K562 (cell line): ENCODE results near the gene MFSD6. TPM values are rescaled to one million over a fixed set of nuclear protein-coding genes. Genes with fewer than 3 reads are reported as not detected.
A peak's percentile ranks its signal among the peaks of the same experiment; 100 is the strongest.

Experiments
- ATAC-seq: fragments of 200-7000 bp; cut with Tn5 transposase; 3 replicates; pipeline ENCODE4 v1.9.1; 2020; ENCODE audit warnings: moderate library complexity
- BruUV-seq: library from RNA; stranded (reverse); fragments of 400-500 nt; replicated peaks from 2 replicates; lab custom pipeline; 2021; lab: Mats Ljungman, UMichigan
- CTCF ChIA-PET: fragments of 300-600 bp; formaldehyde crosslinking; extraction: SDS; loops from one replicate; lab custom pipeline; 2021; ENCODE audit warnings: low intra/inter-chr PET ratio; lab: Yijun Ruan, JAX
- POLR2A ChIA-PET: fragments of 300-600, 350-650 bp; sonication (Branson Sonifier 250); formaldehyde crosslinking; extraction: SDS; loops from one replicate; lab custom pipeline; 2021; ENCODE audit warnings: antibody characterized with exemption, inconsistent platforms; lab: Yijun Ruan, JAX
- DNase-seq, 4 experiments: peaks; one replicate each; pipeline versions ENCODE4 v3.0.0 to v3.0.0-alpha.2; 2011 to 2018; ENCODE audit warnings: low spot score in 3 of 4, mixed read lengths in 3 of 4; ENCODE audit errors: extremely low read depth in 1 of 4
- FAIRE-seq: peaks from 2 replicates; lab custom pipeline; 2011; peaks lifted over from hg19 to GRCh38; lab: Jason Lieb, UNC
- H2AFZ ChIP-seq: 2 replicates; pipeline ENCODE4 v1.6.0; 2011; ENCODE audit warnings: low read depth, low read length, control low read depth, inconsistent platforms
- H3K27ac ChIP-seq: fragments of 200-600 bp; 3 replicates; pipeline ENCODE4 v1.8.0; 2011; ENCODE audit warnings: low read depth, mild to moderate bottlenecking, control low read depth, inconsistent platforms, low read length, moderate library complexity, mixed read lengths; ENCODE audit errors: extremely low read depth
- H3K27me3 ChIP-seq, 2 experiments: fragments of 300-600 bp in 1 of 2; 2 replicates in 1 of 2; 3 replicates in 1 of 2; pipeline versions ENCODE4 v1.6.0 to v1.8.0; 2011; ENCODE audit warnings: inconsistent platforms in 2 of 2, low read length in 2 of 2, mild to moderate bottlenecking in 1 of 2, mixed read lengths in 1 of 2, moderate library complexity in 1 of 2; ENCODE audit not compliant: control insufficient read depth in 2 of 2, insufficient read depth in 2 of 2
- H3K36me3 ChIP-seq: fragments of 300-600 bp; 3 replicates; pipeline ENCODE4 v1.8.0; 2011; ENCODE audit warnings: mild to moderate bottlenecking, low read length, inconsistent platforms; ENCODE audit not compliant: control insufficient read depth, insufficient read depth
- H3K4me1 ChIP-seq, 2 experiments: fragments of 200-600 bp in 1 of 2; replicated peaks in 1 of 2; 2 replicates in 1 of 2; 3 replicates in 1 of 2; pipeline versions ENCODE4 v1.5.1 to v1.8.0; 2011; ENCODE audit warnings: inconsistent platforms in 2 of 2, low read length in 2 of 2, mild to moderate bottlenecking in 1 of 2, mixed read lengths in 1 of 2, moderate library complexity in 1 of 2; ENCODE audit not compliant: control insufficient read depth in 2 of 2, insufficient read depth in 2 of 2
- H3K4me2 ChIP-seq: 2 replicates; pipeline ENCODE4 v1.6.1; 2011; ENCODE audit warnings: low read length, control low read depth, inconsistent platforms, mixed read lengths; ENCODE audit not compliant: insufficient read depth
- H3K4me3 ChIP-seq: fragments of 200-600 bp; sonication (generic), shearing (Covaris generic); 2 replicates; pipeline ENCODE4 v1.5.1; 2016; ENCODE audit warnings: control low read depth, inconsistent platforms
- H3K79me2 ChIP-seq: fragments of 200-600 bp; 3 replicates; pipeline ENCODE4 v1.8.0; 2011; ENCODE audit warnings: low read length, inconsistent platforms; ENCODE audit not compliant: control insufficient read depth, insufficient read depth
- H3K9ac ChIP-seq, 2 experiments: 2 replicates each; pipeline versions ENCODE4 v1.6.0 to v1.6.1; 2011; ENCODE audit warnings: low read depth in 2 of 2, low read length in 2 of 2, control low read depth in 1 of 2, inconsistent platforms in 1 of 2, mild to moderate bottlenecking in 1 of 2, mixed read lengths in 1 of 2; ENCODE audit not compliant: insufficient read depth in 1 of 2
- H3K9me1 ChIP-seq: one replicate; pipeline ENCODE4 v1.6.0; 2011; ENCODE audit warnings: inconsistent platforms, mild to moderate bottlenecking, low read length, moderate library complexity; ENCODE audit not compliant: control insufficient read depth, insufficient read depth
- H3K9me3 ChIP-seq: replicated peaks from 2 replicates; pipeline ENCODE4 v1.5.1; 2011; ENCODE audit warnings: low read depth, low read length, inconsistent platforms; ENCODE audit not compliant: control insufficient read depth, insufficient read depth
- H4K20me1 ChIP-seq: replicated peaks from 2 replicates; pipeline ENCODE4 v1.6.1; 2011; ENCODE audit warnings: low read length, inconsistent platforms, mixed read lengths; ENCODE audit not compliant: control insufficient read depth, insufficient read depth
- C11orf30 ChIP-seq: fragments of 450-650 bp; IDR thresholded peaks from 2 replicates; pipeline ENCODE4 v1.6.1; 2016; ENCODE audit warnings: low read depth, mild to moderate bottlenecking
- POU5F1 ChIP-seq: fragments of 150-350 bp; IDR thresholded peaks from 2 replicates; pipeline ENCODE4 v1.6.1; 2014; ENCODE audit warnings: borderline replicate concordance, low read length, low read depth, mild to moderate bottlenecking; ENCODE audit not compliant: partially characterized antibody
- RAD21 ChIP-seq, 2 experiments: fragments of 250-450 bp in 1 of 2; fragments of 450-650 bp in 1 of 2; sonication (Bioruptor Pico) in 1 of 2; formaldehyde crosslinking in 1 of 2; IDR thresholded peaks in 1 of 2; conservative IDR thresholded peaks in 1 of 2; 2 replicates each; pipeline versions ENCODE4 v1.4.0 to v1.8.0; 2020 to 2022; ENCODE audit warnings: mild to moderate bottlenecking in 2 of 2, moderate library complexity in 1 of 2
- WGBS: fragments of 100-300 bp; shearing (Covaris generic); methylation state at CpG from one replicate; pipeline ENCODE4 v1.1.6; 2016; ENCODE audit warnings: low coverage, mixed read lengths; ENCODE audit not compliant: insufficient coverage; ENCODE audit errors: missing lambda C conversion rate; 5-methylcytosine and 5-hydroxymethylcytosine counted together
- in situ Hi-C: fragments of 300-500 bp; cut with MboI; formaldehyde crosslinking; loops from 4 replicates; pipeline ENCODE4 v1.15.0; 2018; ENCODE audit warnings: inconsistent platforms, mixed read lengths
- intact Hi-C: fragments of 100-400 bp; cut with micrococcal nuclease; formaldehyde crosslinking; loops from 2 replicates; pipeline ENCODE4 v1.14.2; 2022
- polyA plus RNA-seq, 8 experiments: library from polyadenylated mRNA; depleted of rRNA in 4 of 8; stranded (reverse) in 5 of 8; unstranded in 3 of 8; fragments of >200 nt; fragmentation: Nextera tagmentation in 2 of 8; fragmentation: Illumina TruSeq in 1 of 8; extraction: Ambion mirVana in 2 of 8; extraction: Trizol in 1 of 8; gene quantifications; 2 replicates each; pipeline versions ENCODE4 v1.2.1 to v1.2.3, GENCODE V29; 2011 to 2014; ENCODE audit warnings: inconsistent platforms in 1 of 8, missing spikeins in 1 of 8
- total RNA-seq, 7 experiments: library from RNA; depleted of rRNA in 6 of 7; stranded (reverse); fragments of >200 nt in 6 of 7; fragmentation: Illumina TruSeq in 2 of 7; extraction: Trizol in 2 of 7; gene quantifications; 2 replicates each; pipeline versions ENCODE4 v1.2.1 to v1.2.3, GENCODE V29; 2011 to 2021; ENCODE audit warnings: low replicate concordance in 1 of 7

The MFSD6 gene
- total and polyA plus RNA-seq, 9 of the 15 experiments (the other 6 are each of a cell fraction or from before 2014, with no cell fraction given) = 1.1 to 7.9 (median 4.4) TPM

GRCh38 chr2:190415794-190416775 lies 7.9 kb downstream of the MFSD6 start:
- WGBS = 75% methylated on average over 2 of the region's 2 CpGs
- ATAC-seq (peak; percentile 41; the same call in 1 of the 3 replicates), FAIRE-seq (no peak), DNase-seq (no peak)
- Histone ChIP-seq H3K4me1 (peaks cover 0 to 3% of the 10 kb centered on the region in 2 experiments; a peak in 2 of 5 replicates), H3K36me3 (no peaks in the 10 kb centered on the region), H3K4me3 (no peak overlapping the region), H3K9me3 (no peaks in the 10 kb centered on the region), H3K27me3 (no peaks in the 10 kb centered on the region), H3K9me1 (no peaks in the 10 kb centered on the region), H3K4me2 (no peak overlapping the region), H3K79me2 (no peaks in the 10 kb centered on the region), H3K27ac (no peak overlapping the region), H2AFZ (no peak overlapping the region), H3K9ac (no peak overlapping the region), H4K20me1 (no peaks in the 10 kb centered on the region)
- ChIA-PET POLR2A (no interaction called here), CTCF (no interaction called here)
- TF ChIP-seq RAD21 (CRISPR knock-in tag; conservative IDR thresholded peaks at IDR 0.05 in 1 of 2, IDR thresholded peaks at IDR 0.05 in 1 of 2) (0 out of 4 replicates have a peak, but pooled peaks of 1 of the 2 experiments have one; percentile 9), POU5F1 (no peak), C11orf30 (peak; percentile 19; the same call in 1 of the 2 replicates)
- intact Hi-C loops = no loop called here
- in situ Hi-C loops = no loop called here
- no TSS peak for BruUV-seq
